AG09319 (cell line): ENCODE data around the gene ANKRD24.
"Not testable (repeated sequence)": the region's sequence is repeated elsewhere in the genome, so short reads cannot be mapped to it uniquely, and the experiment has no call there.

ENCODE experiments used
- DNase-seq: peaks from one replicate; pipeline ENCODE4 v3.0.0-alpha.2; 2010; ENCODE audit warnings: low read depth; ENCODE audit errors: extremely low read depth
- CTCF ChIP-seq: IDR thresholded peaks from 2 replicates; pipeline ENCODE4 v1.5.1; 2011; ENCODE audit warnings: low read depth, mild to moderate bottlenecking, inconsistent platforms, low read length, moderate library complexity

ANKRD24 gene

GRCh38 chr19:4267101-4267900, 84.8 kb downstream of the ANKRD24 start:
- peak; percentile 79 for TF ChIP-seq CTCF
- no peak for DNase-seq

- no peak for TF ChIP-seq CTCF
- no peak for DNase-seq
Observed at GRCh38 chr19:4267901-4268815, 85.7 kb downstream of the ANKRD24 start.

GRCh38 chr19:4268816-4269430, 86.4 kb downstream of the ANKRD24 start:
- no peak for TF ChIP-seq CTCF
- DNase-seq = no peak

- no peak for DNase-seq
- TF ChIP-seq CTCF = no peak
Observed at GRCh38 chr19:4272894-4273293, 90.4 kb downstream of the ANKRD24 start.

- DNase-seq = not testable (repeated sequence)
Observed at GRCh38 chr19:4274321-4274686, 91.8 kb downstream of the ANKRD24 start.
